GM12873 (cell line): ENCODE measurements around the gene TMEM141.

Source experiments
- TF ChIP-seq, protein P1 (sequence below): IDR thresholded peaks from 2 replicates; pipeline ENCODE4 v1.5.1; 2012; ENCODE audit warnings: low read depth, mild to moderate bottlenecking, moderate library complexity, low read length, control low read depth; ENCODE audit not compliant: insufficient read depth; ENCODE audit errors: missing control alignments

The TMEM141 gene

GRCh38 chr9:136790640-136791515 lies at the start of gene TMEM141:
Gene TMEM141, plus strand, starts transcription at chr9:136791344. Its CDS starts 27 bp downstream, at chr9:136791371.
- TF ChIP-seq, protein P1, sequence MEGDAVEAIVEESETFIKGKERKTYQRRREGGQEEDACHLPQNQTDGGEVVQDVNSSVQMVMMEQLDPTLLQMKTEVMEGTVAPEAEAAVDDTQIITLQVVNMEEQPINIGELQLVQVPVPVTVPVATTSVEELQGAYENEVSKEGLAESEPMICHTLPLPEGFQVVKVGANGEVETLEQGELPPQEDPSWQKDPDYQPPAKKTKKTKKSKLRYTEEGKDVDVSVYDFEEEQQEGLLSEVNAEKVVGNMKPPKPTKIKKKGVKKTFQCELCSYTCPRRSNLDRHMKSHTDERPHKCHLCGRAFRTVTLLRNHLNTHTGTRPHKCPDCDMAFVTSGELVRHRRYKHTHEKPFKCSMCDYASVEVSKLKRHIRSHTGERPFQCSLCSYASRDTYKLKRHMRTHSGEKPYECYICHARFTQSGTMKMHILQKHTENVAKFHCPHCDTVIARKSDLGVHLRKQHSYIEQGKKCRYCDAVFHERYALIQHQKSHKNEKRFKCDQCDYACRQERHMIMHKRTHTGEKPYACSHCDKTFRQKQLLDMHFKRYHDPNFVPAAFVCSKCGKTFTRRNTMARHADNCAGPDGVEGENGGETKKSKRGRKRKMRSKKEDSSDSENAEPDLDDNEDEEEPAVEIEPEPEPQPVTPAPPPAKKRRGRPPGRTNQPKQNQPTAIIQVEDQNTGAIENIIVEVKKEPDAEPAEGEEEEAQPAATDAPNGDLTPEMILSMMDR = no peak

DNA sequence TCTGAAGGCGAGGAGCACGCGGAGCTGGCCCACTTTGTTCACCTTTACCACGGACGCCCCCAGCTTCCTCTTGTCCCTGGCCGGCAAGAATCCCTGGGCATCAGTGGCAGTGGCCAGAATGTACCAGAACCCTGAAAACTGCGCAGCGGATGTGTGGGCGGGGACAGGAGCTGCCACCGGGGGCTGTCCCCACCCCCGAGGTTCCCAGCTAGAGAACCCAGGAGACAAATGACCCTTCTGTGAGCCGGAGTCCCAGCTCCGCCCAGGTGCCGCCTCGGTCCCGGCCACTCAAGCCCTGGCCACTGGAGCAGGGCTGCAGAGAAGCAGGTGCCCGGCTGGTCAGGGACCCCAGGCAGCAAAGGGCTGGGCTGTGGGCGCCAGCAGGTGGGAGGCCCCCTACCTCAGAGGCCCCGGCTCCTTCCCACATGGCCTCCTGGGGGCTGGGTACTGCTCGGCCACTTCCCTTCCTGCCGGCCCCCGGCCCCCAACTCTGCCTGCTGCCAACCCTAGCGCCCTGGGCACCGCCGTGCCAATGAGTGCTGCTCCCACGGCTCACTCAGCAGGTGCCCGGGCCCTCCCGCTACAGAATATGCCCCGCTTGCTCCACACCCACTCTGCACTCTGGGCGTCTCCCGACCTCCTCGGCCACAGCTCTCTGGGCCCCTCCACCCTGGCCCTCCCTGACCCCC lies 49.1 kb upstream of the TMEM141 start:
- TF ChIP-seq, protein P1 = no peak

GRCh38 chr9:136742591-136743391 lies 48.4 kb upstream of the TMEM141 start, which contains the start of gene LCN10:
Gene LCN10, minus strand, starts transcription at chr9:136742940. Its CDS starts 37 bp downstream, at chr9:136742903.
- TF ChIP-seq, protein P1 = no peak

DNA sequence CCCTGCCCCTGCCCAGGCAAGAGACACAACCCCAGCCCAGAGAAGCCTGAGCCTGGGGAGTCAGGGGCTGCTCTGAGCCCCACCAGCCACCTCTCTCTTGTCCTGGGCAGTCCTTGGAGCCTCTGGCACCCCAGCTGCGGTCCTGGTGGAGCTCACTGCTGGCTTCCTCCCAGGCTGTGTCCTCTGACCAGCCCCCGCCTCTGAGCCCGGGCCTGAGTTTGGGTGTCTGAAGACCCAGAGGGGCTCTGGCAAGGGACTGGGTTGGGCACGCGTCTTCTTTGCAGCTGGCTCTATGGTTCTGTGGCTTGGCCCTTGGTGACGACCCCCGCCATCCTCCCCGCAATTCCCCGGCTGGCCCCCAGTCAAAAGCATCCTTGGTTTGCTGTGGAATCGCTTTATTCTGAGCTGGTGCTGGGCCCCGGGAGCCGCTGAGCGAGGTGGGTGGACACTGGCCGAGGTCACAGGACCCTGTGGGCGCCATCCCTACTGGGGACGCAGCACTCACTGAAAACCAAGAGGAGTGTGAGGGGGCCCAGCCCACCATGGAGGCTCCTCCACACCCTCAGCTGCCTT lies 47.4 kb upstream of the TMEM141 start:
- TF ChIP-seq, protein P1 = no peak

- TF ChIP-seq, protein P1 = no peak
These were observed 46.4 kb upstream of the TMEM141 start for GRCh38 chr9:136744773-136745172.

GRCh38 chr9:136745389-136746154 lies 45.6 kb upstream of the TMEM141 start:
- TF ChIP-seq, protein P1 = no peak
